BE2C (cell line): ENCODE data around the gene RFPL3. TPM values are rescaled to one million over a fixed set of nuclear protein-coding genes. Genes with fewer than 3 reads are reported as not detected.
"Not testable (repeated sequence)": the region's sequence is repeated elsewhere in the genome, so short reads cannot be mapped to it uniquely, and the experiment has no call there.

Experiments used
- DNase-seq: peaks from one replicate; pipeline ENCODE4 v3.0.0-alpha.2; 2020
- H3K27me3 ChIP-seq: fragments of 250-450 bp; sonication (Bioruptor Pico); 2 replicates; pipeline ENCODE4 v1.5.1; 2020; ENCODE audit warnings: mild to moderate bottlenecking
- H3K36me3 ChIP-seq: fragments of 250-450 bp; sonication (Bioruptor Pico); 2 replicates; pipeline ENCODE4 v1.5.1; 2020; ENCODE audit warnings: mild to moderate bottlenecking
- H3K4me1 ChIP-seq: fragments of 250-450 bp; sonication (Bioruptor Pico); 2 replicates; pipeline ENCODE4 v1.5.1; 2020
- H3K4me3 ChIP-seq: 2 replicates; pipeline ENCODE4 v1.5.1; 2011; ENCODE audit warnings: low read depth, low read length
- H3K9me3 ChIP-seq: fragments of 250-450 bp; sonication (Bioruptor Pico); 2 replicates; pipeline ENCODE4 v1.5.1; 2020
- polyA plus RNA-seq: library from polyadenylated mRNA; unstranded; fragments of >200 nt; gene quantifications from one replicate; pipeline ENCODE4 v1.2.1, GENCODE V29; 2012; ENCODE audit warnings: low read depth, missing spikeins; ENCODE audit not compliant: insufficient read length, insufficient read depth
- TF ChIP-seq, protein P1 (sequence below): IDR thresholded peaks from 2 replicates; pipeline ENCODE4 v1.5.1; 2012; ENCODE audit warnings: mild to moderate bottlenecking, low read depth, low read length

Gene RFPL3
- polyA plus RNA-seq, result not detected

DNA sequence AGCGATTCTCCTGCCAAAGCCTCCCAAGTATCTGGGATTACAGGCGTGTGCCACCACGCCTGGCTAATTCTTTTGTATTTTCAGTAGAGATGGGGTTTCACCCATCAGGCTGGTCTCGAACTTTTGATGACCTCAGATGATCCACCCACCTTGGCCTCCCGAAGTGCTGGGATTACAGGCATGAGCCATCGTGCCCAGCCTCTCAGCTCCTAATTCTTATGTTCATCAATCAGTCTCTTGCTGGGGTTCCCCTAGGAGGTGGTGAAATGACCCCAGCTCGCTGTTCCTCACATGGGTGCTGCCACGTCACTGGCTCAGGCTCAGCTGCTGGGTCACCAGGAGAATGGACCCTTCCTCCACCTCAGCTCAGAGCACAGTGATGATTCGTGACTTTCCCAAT is at the start of gene RFPL3:
TSS of gene RFPL3 (plus strand) at position 301 of the 400 bp plus-strand sequence. CDS start 205 bp downstream, outside the sequence.
- DNase-seq, H3K36me3 ChIP-seq, H3K4me1 ChIP-seq, H3K9me3 ChIP-seq, H3K4me3 ChIP-seq, H3K27me3 ChIP-seq: not testable (repeated sequence)

DNA sequence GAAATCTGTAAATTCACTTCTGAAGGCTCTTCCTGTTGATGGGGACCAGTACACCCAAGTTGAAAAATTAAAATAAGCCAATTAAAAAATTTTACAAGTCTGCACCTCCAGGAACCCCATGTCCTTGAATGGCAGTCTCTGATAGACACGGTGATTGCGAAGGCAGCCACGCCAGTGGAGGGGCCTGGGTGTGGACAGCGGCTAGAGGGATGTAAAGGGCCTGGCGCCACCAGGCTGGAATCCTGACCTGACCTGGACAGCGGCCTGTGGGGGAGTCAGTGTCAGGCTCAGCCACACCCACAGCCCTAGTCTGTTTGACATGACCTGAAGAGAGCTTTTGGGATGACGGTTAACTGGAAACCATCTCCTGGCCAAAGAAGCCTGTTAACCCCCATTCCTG is 49.5 kb upstream of the RFPL3 start:
- TF ChIP-seq, protein P1, sequence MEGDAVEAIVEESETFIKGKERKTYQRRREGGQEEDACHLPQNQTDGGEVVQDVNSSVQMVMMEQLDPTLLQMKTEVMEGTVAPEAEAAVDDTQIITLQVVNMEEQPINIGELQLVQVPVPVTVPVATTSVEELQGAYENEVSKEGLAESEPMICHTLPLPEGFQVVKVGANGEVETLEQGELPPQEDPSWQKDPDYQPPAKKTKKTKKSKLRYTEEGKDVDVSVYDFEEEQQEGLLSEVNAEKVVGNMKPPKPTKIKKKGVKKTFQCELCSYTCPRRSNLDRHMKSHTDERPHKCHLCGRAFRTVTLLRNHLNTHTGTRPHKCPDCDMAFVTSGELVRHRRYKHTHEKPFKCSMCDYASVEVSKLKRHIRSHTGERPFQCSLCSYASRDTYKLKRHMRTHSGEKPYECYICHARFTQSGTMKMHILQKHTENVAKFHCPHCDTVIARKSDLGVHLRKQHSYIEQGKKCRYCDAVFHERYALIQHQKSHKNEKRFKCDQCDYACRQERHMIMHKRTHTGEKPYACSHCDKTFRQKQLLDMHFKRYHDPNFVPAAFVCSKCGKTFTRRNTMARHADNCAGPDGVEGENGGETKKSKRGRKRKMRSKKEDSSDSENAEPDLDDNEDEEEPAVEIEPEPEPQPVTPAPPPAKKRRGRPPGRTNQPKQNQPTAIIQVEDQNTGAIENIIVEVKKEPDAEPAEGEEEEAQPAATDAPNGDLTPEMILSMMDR, result no peak
- H3K4me1 ChIP-seq, result no peaks in the 10 kb centered on the region
- no peaks in the 10 kb centered on the region for H3K36me3 ChIP-seq
- DNase-seq, result no peak
- H3K9me3 ChIP-seq, result no peaks in the 10 kb centered on the region
- H3K27me3 ChIP-seq, result no peaks in the 10 kb centered on the region
- no peak overlapping the region for H3K4me3 ChIP-seq

DNA sequence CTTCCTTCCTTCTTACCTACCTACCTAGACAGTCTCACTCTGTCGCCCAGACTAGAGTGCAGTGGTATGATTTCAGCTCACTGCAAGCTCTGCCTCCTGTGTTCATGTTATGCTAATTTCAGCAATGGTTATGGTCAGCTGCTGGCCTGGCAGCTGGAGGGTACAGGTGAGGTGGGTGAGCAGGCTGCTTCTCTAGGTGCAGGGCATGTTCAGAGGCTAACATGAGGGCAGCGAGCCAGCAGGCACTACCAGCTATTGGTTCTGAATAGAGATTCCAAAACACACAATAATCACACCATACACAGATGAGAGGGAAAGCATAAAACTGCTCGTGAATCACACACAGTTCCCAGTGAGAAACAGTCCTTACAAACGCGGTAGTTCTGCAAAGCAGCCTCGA is 48.7 kb upstream of the RFPL3 start:
- no peaks in the 10 kb centered on the region for H3K9me3 ChIP-seq
- no peak overlapping the region for H3K4me3 ChIP-seq
- H3K4me1 ChIP-seq, result no peaks in the 10 kb centered on the region
- TF ChIP-seq, protein P1, result no peak
- no peaks in the 10 kb centered on the region for H3K27me3 ChIP-seq
- no peaks in the 10 kb centered on the region for H3K36me3 ChIP-seq
- DNase-seq, result no peak

DNA sequence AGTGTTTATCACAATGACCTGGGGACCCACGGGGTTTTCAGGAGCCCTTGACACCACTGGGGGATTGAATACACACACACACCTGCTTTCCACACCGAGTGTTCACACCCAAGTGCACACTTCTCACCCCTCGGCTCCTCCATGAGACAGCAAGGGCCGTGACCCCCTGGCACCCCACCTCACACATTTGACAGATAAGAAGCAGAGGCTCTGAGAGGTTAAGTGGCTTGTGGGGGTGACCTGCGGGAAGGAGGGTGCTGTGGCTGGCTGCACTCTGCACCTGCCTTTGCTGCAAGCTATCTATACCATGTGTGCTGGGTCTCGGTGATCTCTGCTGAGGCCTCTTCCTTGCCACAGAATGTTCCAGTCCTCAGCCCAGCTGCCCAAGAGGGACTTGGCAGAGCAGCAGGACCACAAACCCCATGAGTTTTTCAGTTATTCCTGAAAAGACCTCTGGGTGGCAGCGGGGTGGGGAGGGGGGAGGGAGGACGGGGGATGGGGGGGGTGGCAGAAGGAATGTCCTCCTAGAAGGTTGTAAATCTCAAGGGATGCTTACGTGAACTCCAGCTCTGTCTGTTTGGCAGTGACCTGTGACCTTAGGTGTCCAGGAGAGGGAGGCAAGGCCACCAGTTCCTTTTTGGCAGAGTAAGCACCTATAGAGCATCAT is 47.9 kb upstream of the RFPL3 start:
- Histone ChIP-seq H3K27me3 (no peaks in the 10 kb centered on the region; the same call in 1 of the 2 replicates), H3K4me3 (no peak overlapping the region), H3K9me3 (no peaks in the 10 kb centered on the region), H3K36me3 (no peaks in the 10 kb centered on the region), H3K4me1 (no peaks in the 10 kb centered on the region)
- DNase-seq, result no peak
- TF ChIP-seq, protein P1, result no peak

DNA sequence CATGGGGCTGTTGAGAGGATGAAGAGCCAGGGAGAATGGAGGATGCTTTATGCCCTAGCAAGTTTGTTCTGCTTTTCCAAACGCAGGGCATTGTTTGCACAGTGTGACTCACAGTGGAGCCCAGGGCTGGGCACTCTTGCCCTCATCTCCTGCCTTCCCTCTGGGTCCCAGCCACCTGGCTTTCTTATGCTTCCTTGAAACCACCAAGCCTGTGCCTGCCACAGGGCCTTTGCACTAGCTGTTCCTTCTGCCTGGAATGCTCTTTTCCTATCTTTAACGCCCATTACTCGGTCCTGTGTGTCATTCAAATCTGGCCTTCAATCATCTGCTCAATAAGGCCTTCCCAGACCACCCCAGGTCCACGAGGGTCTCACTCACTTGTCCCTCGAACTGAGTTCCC is 46.9 kb upstream of the RFPL3 start:
- Histone ChIP-seq H3K9me3 (no peaks in the 10 kb centered on the region), H3K27me3 (no peaks in the 10 kb centered on the region; the same call in 1 of the 2 replicates), H3K4me3 (no peak overlapping the region), H3K36me3 (no peaks in the 10 kb centered on the region), H3K4me1 (no peaks in the 10 kb centered on the region)
- no peak for DNase-seq
- TF ChIP-seq, protein P1, result no peak

DNA sequence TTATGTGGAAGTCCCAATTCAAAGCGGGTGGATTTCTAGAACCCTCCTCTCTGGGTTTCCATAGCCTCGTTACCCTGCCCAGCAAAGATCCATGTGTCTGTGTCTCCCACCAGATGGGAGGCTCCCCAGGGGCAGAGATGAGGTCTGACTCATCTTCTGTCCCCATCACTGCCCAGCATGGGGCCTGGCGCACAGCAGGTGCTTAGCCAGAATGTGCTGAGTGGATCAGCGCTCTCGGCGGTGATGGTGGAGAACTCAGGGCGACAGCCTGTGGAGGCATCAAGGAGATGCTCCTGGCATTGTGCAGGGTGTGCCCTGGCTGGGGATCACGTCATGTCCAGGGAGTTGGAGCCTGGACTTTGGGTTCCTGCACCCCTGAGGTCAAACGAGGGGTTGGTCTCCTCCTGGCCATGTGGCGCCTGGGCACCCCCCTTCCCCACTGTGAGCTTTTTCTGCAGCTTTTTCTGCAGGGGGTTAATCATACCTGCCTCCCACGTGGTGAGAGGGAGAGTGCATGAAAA is 46.1 kb upstream of the RFPL3 start:
- DNase-seq, result no peak
- H3K4me3 ChIP-seq, result no peak overlapping the region
- no peaks in the 10 kb centered on the region for H3K36me3 ChIP-seq
- no peaks in the 10 kb centered on the region; the same call in 1 of the 2 replicates for H3K27me3 ChIP-seq
- no peaks in the 10 kb centered on the region for H3K4me1 ChIP-seq
- H3K9me3 ChIP-seq, result no peaks in the 10 kb centered on the region
- TF ChIP-seq, protein P1, result no peak
